Subcutaneous abdominal adipose tissue (tissue), 5 donors: Measurements from ENCODE around the gene SLAMF7.

ENCODE experiments used
- H3K27ac ChIP-seq: one replicate; pipeline ENCODE4 v1.7.0; 2013; ENCODE audit warnings: low read depth, mild to moderate bottlenecking, inconsistent platforms, low read length, moderate library complexity
- H3K27me3 ChIP-seq, 5 donors: one replicate each; pipeline ENCODE4 v1.7.0; 2013; ENCODE audit warnings: low read length in 5 of 5, inconsistent platforms in 1 of 5; ENCODE audit not compliant: control insufficient read depth in 5 of 5, insufficient read depth in 4 of 5
- H3K36me3 ChIP-seq, 5 donors: one replicate each; pipeline ENCODE4 v1.7.0; 2013; ENCODE audit warnings: low read length in 5 of 5; ENCODE audit not compliant: control insufficient read depth in 5 of 5, insufficient read depth in 5 of 5
- H3K4me1 ChIP-seq, 5 donors: one replicate each; pipeline ENCODE4 v1.7.0; 2013; ENCODE audit warnings: low read length in 5 of 5, mild to moderate bottlenecking in 3 of 5, moderate library complexity in 1 of 5; ENCODE audit not compliant: control insufficient read depth in 5 of 5, insufficient read depth in 5 of 5
- H3K4me3 ChIP-seq, 5 donors: one replicate each; pipeline ENCODE4 v1.7.0; 2013; ENCODE audit warnings: low read length in 5 of 5, low read depth in 1 of 5
- H3K9ac ChIP-seq, 5 donors: one replicate each; pipeline ENCODE4 v1.7.0; 2013; ENCODE audit warnings: low read length in 5 of 5, mild to moderate bottlenecking in 4 of 5, moderate library complexity in 3 of 5
- H3K9me3 ChIP-seq, 5 donors: one replicate each; pipeline ENCODE4 v1.7.0; 2013; ENCODE audit warnings: low read length in 5 of 5; ENCODE audit not compliant: control insufficient read depth in 5 of 5
- donor health status: healthy.
- donor health status: healthy.
- donor health status: healthy.
- donor health status: healthy.
- donor health status: healthy.

Gene SLAMF7

DNA sequence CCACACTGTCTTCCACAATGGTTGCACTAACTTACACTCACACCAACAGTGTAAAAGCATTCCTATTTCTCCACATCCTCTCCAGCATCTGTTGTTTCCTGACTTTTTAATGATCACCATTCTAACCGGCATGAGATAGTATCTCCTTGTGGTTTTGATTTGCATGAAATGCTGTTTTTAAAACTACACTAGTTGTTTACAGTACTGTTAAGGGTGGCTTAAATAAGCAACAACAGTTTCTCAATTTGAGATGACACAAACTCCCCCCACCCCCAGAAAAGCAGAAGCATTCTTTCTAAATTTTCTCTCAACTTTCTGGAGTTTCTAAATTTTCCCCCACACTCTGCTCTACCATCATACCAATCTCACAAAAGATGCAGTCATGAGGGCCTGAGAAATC lies 7.1 kb upstream of the SLAMF7 start:
- Histone ChIP-seq H3K9ac (no peak overlapping the region), H3K36me3 (no peaks in the 10 kb centered on the region), H3K9me3 (peaks cover 0 to 5% (median 0%) of the 10 kb centered on the region in 5 donors), H3K27ac (no peak overlapping the region), H3K27me3 (no peaks in the 10 kb centered on the region), H3K4me3 (no peak overlapping the region), H3K4me1 (peaks cover 0 to 3% (median 0%) of the 10 kb centered on the region in 5 donors)

DNA sequence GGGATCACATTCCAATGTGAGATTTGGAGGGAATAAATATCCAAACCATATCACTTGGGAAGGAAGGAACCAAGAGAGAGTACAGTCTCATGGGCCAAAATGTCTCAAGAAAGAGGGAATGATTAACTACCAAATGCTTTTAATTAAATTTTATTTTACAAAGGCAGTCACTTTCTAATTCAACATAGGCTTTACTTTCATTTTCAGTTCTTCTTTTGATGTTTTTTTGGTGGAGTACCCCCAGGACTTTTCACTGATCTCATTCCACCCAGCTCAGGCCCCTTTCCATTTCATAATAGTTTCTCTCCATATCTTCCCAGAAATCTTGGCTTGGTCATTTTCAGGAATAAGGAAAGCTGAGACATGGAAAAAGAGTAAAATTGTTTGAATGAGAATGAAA lies 5.1 kb upstream of the SLAMF7 start:
- Histone ChIP-seq H3K9me3 (peaks cover 0 to 5% (median 3%) of the 10 kb centered on the region in 5 donors), H3K27ac (no peak overlapping the region), H3K27me3 (no peaks in the 10 kb centered on the region), H3K4me3 (no peak overlapping the region), H3K9ac (no peak overlapping the region), H3K4me1 (no peaks in the 10 kb centered on the region), H3K36me3 (no peaks in the 10 kb centered on the region)

DNA sequence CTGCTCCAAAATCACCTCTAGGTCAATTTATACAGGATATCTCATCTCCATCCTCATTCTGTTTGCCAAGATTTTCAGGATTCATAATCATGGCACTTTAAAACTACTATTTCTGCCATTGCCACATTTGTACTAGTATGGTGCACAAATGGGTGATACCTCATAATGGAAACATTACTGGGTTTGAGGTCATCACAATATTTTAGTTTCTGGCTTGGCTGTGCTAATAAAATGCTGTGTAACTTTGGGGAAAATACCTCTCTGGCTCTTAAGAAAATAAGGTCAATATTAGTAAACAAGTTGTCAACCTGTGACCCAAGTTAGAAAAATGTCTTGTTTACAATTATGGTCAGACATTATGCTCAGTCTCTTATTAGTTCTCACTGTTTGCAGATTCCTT lies 4.7 kb upstream of the SLAMF7 start:
- Histone ChIP-seq H3K9ac (no peak overlapping the region), H3K4me3 (no peak overlapping the region)

DNA sequence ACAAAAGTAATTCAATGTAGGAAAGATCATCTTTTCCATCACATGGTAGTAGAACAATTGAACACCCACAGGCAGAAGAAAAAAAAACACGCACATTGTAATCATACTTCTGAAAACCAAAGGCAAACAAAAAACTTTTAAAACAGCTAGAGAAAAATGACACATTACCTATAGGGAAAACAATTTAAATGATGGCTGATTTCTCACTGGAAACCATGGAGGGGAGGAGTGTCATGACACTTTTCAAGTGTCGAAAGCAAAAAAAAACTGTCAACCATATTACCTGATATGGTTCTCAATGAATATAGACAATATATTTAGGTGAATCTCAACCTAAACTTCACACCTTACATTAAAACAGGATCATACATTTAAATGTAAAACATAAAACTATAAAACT lies 776 bp upstream of the SLAMF7 start:
- H3K9ac ChIP-seq, result no peak overlapping the region
- no peak overlapping the region for H3K4me3 ChIP-seq
- H3K27ac ChIP-seq, result no peak overlapping the region
- no peaks in the 10 kb centered on the region for H3K4me1 ChIP-seq
- H3K9me3 ChIP-seq, result peaks cover 0 to 5% (median 3%) of the 10 kb centered on the region in 5 donors
- H3K36me3 ChIP-seq, result no peaks in the 10 kb centered on the region
- H3K27me3 ChIP-seq, result no peaks in the 10 kb centered on the region

More for the DNA sequence above, 4.7 kb upstream of the SLAMF7 start:
- no peaks in the 10 kb centered on the region for H3K27me3 ChIP-seq
- no peak overlapping the region for H3K27ac ChIP-seq
- H3K9me3 ChIP-seq, result peaks cover 0 to 5% (median 3%) of the 10 kb centered on the region in 5 donors
- no peaks in the 10 kb centered on the region for H3K4me1 ChIP-seq
- no peaks in the 10 kb centered on the region for H3K36me3 ChIP-seq

- no peak overlapping the region for H3K9ac ChIP-seq
- peaks cover 0 to 5% (median 0%) of the 10 kb centered on the region in 5 donors for H3K9me3 ChIP-seq
- no peaks in the 10 kb centered on the region for H3K36me3 ChIP-seq
- H3K27ac ChIP-seq, result no peak overlapping the region
- H3K4me1 ChIP-seq, result no peaks in the 10 kb centered on the region
- no peaks in the 10 kb centered on the region for H3K27me3 ChIP-seq
- H3K4me3 ChIP-seq, result no peak overlapping the region
These were observed 1.2 kb downstream of the SLAMF7 start for GRCh38 chr1:160740133-160740688.

GRCh38 chr1:160741092-160741501 lies 2.0 kb downstream of the SLAMF7 start:
- no peak overlapping the region for H3K9ac ChIP-seq
- no peaks in the 10 kb centered on the region for H3K36me3 ChIP-seq
- H3K4me3 ChIP-seq, result no peak overlapping the region
- H3K27ac ChIP-seq, result no peak overlapping the region
- H3K27me3 ChIP-seq, result no peaks in the 10 kb centered on the region
- peaks cover 0 to 5% (median 0%) of the 10 kb centered on the region in 5 donors for H3K9me3 ChIP-seq
- H3K4me1 ChIP-seq, result no peaks in the 10 kb centered on the region

DNA sequence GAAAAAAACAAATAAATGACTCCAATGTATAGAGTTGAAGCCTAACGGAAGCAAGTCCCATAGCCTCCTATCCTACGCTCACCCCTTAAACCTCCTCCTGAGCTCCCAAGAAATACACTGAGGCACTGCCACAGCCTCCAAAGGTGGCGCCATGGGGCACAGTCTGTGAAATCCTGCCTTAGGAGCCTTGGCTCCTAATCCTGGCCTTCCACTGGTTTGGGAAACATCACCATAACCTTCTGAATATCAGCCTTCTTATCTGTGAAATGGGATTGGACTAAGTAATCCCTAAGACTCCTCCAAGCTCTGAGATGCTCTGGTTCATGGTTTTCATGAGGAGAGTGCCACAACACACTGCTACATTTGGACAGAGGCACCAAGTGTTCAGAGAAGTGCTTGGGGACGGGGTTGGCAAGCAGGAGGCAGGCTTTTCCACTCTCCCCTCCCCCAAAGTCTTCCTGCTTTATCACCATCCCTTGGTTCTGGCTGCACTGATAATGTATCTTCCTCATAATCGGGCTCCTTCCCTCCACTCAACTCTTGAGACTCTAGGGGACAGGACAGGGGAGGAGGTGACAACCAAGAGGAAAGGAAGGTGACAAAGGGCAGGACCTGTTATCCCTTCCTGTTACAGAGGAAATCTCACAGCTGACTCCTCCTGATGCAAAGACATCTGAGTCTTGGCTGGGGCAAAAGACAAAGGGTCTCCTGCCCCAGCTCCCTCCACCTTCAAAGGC lies 2.7 kb downstream of the SLAMF7 start:
- Histone ChIP-seq H3K9ac (no peak overlapping the region), H3K36me3 (no peaks in the 10 kb centered on the region), H3K27ac (no peak overlapping the region), H3K27me3 (no peaks in the 10 kb centered on the region), H3K9me3 (peaks cover 0 to 5% (median 0%) of the 10 kb centered on the region in 5 donors), H3K4me1 (no peaks in the 10 kb centered on the region), H3K4me3 (no peak overlapping the region)

- Histone ChIP-seq H3K36me3 (no peaks in the 10 kb centered on the region), H3K4me1 (no peaks in the 10 kb centered on the region), H3K9me3 (no peaks in the 10 kb centered on the region), H3K27ac (no peak overlapping the region), H3K4me3 (no peak overlapping the region), H3K27me3 (no peaks in the 10 kb centered on the region), H3K9ac (no peak overlapping the region)
These were observed 3.5 kb downstream of the SLAMF7 start for GRCh38 chr1:160742428-160743127.

- H3K27ac ChIP-seq, result no peak overlapping the region
- no peak overlapping the region for H3K4me3 ChIP-seq
- no peaks in the 10 kb centered on the region for H3K4me1 ChIP-seq
- no peak overlapping the region for H3K9ac ChIP-seq
- no peaks in the 10 kb centered on the region for H3K9me3 ChIP-seq
- H3K36me3 ChIP-seq, result no peaks in the 10 kb centered on the region
- H3K27me3 ChIP-seq, result peaks cover 0 to 2% (median 0%) of the 10 kb centered on the region in 5 donors
These were observed 4.2 kb downstream of the SLAMF7 start for GRCh38 chr1:160743266-160743665.

GRCh38 chr1:160744199-160744851 lies 5.3 kb downstream of the SLAMF7 start:
- H3K4me3 ChIP-seq, result no peak overlapping the region
- H3K27me3 ChIP-seq, result peaks cover 0 to 4% (median 0%) of the 10 kb centered on the region in 5 donors
- H3K27ac ChIP-seq, result no peak overlapping the region
- H3K36me3 ChIP-seq, result no peaks in the 10 kb centered on the region
- H3K9me3 ChIP-seq, result no peaks in the 10 kb centered on the region
- no peaks in the 10 kb centered on the region for H3K4me1 ChIP-seq
- no peak overlapping the region for H3K9ac ChIP-seq
